ENCODE data around the gene IER3.

- TF ChIP-seq POLR2A (IDR thresholded peaks at IDR 0.05) (no peak), CTCF (IDR thresholded peaks at IDR 0.05 in 4 of 5, conservative IDR thresholded peaks at IDR 0.05 in 1 of 5) (peak; percentile 9 to 47 (median 38))
These were observed 13.5 kb downstream of the IER3 start for GRCh38 chr6:30730601-30731435.

Measured in gastrocnemius medialis (tissue), 4 donors.